GM12878 (cell line): ENCODE results near the gene KDM1B. TPM values are rescaled to one million over a fixed set of nuclear protein-coding genes. Genes with fewer than 3 reads are reported as not detected.

ENCODE experiments used
- ATAC-seq: fragments of 200-7000 bp; cut with Tn5 transposase; 3 replicates; pipeline ENCODE4 v1.9.1; 2020; ENCODE audit warnings: mild to moderate bottlenecking, moderate library complexity
- BruUV-seq: library from RNA; stranded (reverse); fragments of 400-500 nt; replicated peaks from 2 replicates; lab custom pipeline; 2021; lab: Mats Ljungman, UMichigan
- CTCF ChIA-PET: fragments of 300-600 bp; sonication (Branson Sonifier 250); formaldehyde crosslinking; extraction: SDS; loops from one replicate; lab custom pipeline; 2021; ENCODE audit warnings: inconsistent platforms; lab: Yijun Ruan, JAX
- POLR2A ChIA-PET: fragments of 350-600 bp; formaldehyde crosslinking; extraction: SDS; loops from one replicate; lab custom pipeline; 2021; ENCODE audit warnings: inconsistent platforms; lab: Charles Lee
- RAD21 ChIA-PET: fragments of 300-600 bp; sonication (Branson Sonifier 250); formaldehyde crosslinking; loops from one replicate; lab custom pipeline; 2023; ENCODE audit warnings: antibody characterized with exemption; ENCODE audit not compliant: unreplicated experiment; lab: Charles Lee
- SMC1A ChIA-PET: fragments of 300-600 bp; sonication (Branson Sonifier 250); formaldehyde crosslinking; loops from one replicate; lab custom pipeline; 2023; ENCODE audit not compliant: unreplicated experiment, uncharacterized antibody; lab: Charles Lee
- DNase-seq: peaks from one replicate; pipeline ENCODE4 v3.0.0-alpha.2; 2011; ENCODE audit warnings: low read depth, low spot score
- FAIRE-seq: peaks from 3 replicates; lab custom pipeline; 2011; peaks lifted over from hg19 to GRCh38; lab: Jason Lieb, UNC
- H2AFZ ChIP-seq: 2 replicates; pipeline ENCODE4 v1.6.0; 2011; ENCODE audit warnings: low read depth, low read length, control low read depth; ENCODE audit not compliant: control insufficient read depth
- H3K27ac ChIP-seq: 2 replicates; pipeline ENCODE4 v1.5.1; 2011; ENCODE audit warnings: control low read depth; ENCODE audit not compliant: control insufficient read depth, insufficient read depth
- H3K27me3 ChIP-seq, 2 experiments: replicated peaks in 1 of 2; 2 replicates each; pipeline versions ENCODE4 v1.6.0 to v1.6.1; 2011; ENCODE audit warnings: low read length in 1 of 2; ENCODE audit not compliant: control insufficient read depth in 2 of 2, insufficient read depth in 2 of 2
- H3K36me3 ChIP-seq, 2 experiments: 2 replicates each; pipeline ENCODE4 v1.5.1; 2011; ENCODE audit warnings: low read length in 1 of 2; ENCODE audit not compliant: control insufficient read depth in 2 of 2, insufficient read depth in 2 of 2
- H3K4me1 ChIP-seq: 2 replicates; pipeline ENCODE4 v1.6.1; 2011; ENCODE audit warnings: mild to moderate bottlenecking, low read length, moderate library complexity, mixed read lengths; ENCODE audit not compliant: control insufficient read depth, insufficient read depth
- H3K4me2 ChIP-seq: 2 replicates; pipeline ENCODE4 v1.6.0; 2011; ENCODE audit warnings: control low read depth; ENCODE audit not compliant: control insufficient read depth, insufficient read depth
- H3K4me3 ChIP-seq: fragments of 200-600 bp; sonication (generic); 2 replicates; pipeline ENCODE4 v1.5.1; 2016
- H3K79me2 ChIP-seq: 2 replicates; pipeline ENCODE4 v1.6.0; 2011; ENCODE audit warnings: low read length; ENCODE audit not compliant: control insufficient read depth, insufficient read depth
- H3K9ac ChIP-seq: 2 replicates; pipeline ENCODE4 v1.8.0; 2011; ENCODE audit warnings: low read length, control low read depth, mixed read lengths; ENCODE audit not compliant: control insufficient read depth, insufficient read depth
- H3K9me3 ChIP-seq: replicated peaks from 3 replicates; pipeline ENCODE4 v1.5.1; 2011; ENCODE audit warnings: mild to moderate bottlenecking, low read length; ENCODE audit not compliant: control insufficient read depth, insufficient read depth
- H4K20me1 ChIP-seq: 2 replicates; pipeline ENCODE4 v1.6.0; 2011; ENCODE audit not compliant: control insufficient read depth, insufficient read depth
- ATF2 ChIP-seq: IDR thresholded peaks from 2 replicates; pipeline ENCODE4 v1.6.1; 2012; ENCODE audit warnings: low read length, inconsistent platforms
- BACH1 ChIP-seq: fragments of 450-650 bp; IDR thresholded peaks from 2 replicates; pipeline ENCODE4 v1.6.1; 2017; ENCODE audit warnings: mild to moderate bottlenecking, borderline replicate concordance
- CBX5 ChIP-seq: sonication (generic); IDR thresholded peaks from 2 replicates; pipeline ENCODE4 v1.6.1; 2016; ENCODE audit warnings: low read depth, moderate library complexity, mild to moderate bottlenecking, inconsistent platforms
- DPF2 ChIP-seq: fragments of 450-650 bp; IDR thresholded peaks from 2 replicates; pipeline ENCODE4 v1.6.1; 2017; ENCODE audit warnings: mild to moderate bottlenecking
- GABPA ChIP-seq: IDR thresholded peaks from 2 replicates; pipeline ENCODE4 v1.6.1; 2014; ENCODE audit warnings: antibody characterized with exemption, low read depth, mild to moderate bottlenecking, inconsistent platforms
- HCFC1 ChIP-seq: fragments of 150-350 bp; IDR thresholded peaks from 2 replicates; pipeline ENCODE4 v1.6.1; 2014; ENCODE audit warnings: low read length
- KLF5 ChIP-seq: fragments of 450-650 bp; IDR thresholded peaks from 2 replicates; pipeline ENCODE4 v1.6.1; 2014; ENCODE audit warnings: mild to moderate bottlenecking; ENCODE audit not compliant: partially characterized antibody
- MEF2B ChIP-seq: fragments of 450-650 bp; IDR thresholded peaks from 2 replicates; pipeline ENCODE4 v1.6.1; 2018; ENCODE audit warnings: mild to moderate bottlenecking, moderate library complexity; ENCODE audit not compliant: partially characterized antibody, poor library complexity, severe bottlenecking
- MYB ChIP-seq: fragments of 150-350 bp; IDR thresholded peaks from 2 replicates; pipeline ENCODE4 v1.6.1; 2014; ENCODE audit warnings: mild to moderate bottlenecking, low read depth, low read length, borderline replicate concordance
- NBN ChIP-seq: fragments of 450-650 bp; IDR thresholded peaks from 2 replicates; pipeline ENCODE4 v1.6.1; 2016
- SMAD1 ChIP-seq: fragments of 450-650 bp; IDR thresholded peaks from 2 replicates; pipeline ENCODE4 v1.6.1; 2018; ENCODE audit warnings: mild to moderate bottlenecking, low read depth; ENCODE audit not compliant: partially characterized antibody
- SRF ChIP-seq, 2 experiments: IDR thresholded peaks; 2 replicates each; pipeline ENCODE4 v1.6.1; 2011; ENCODE audit warnings: low read depth in 2 of 2, low read length in 2 of 2, mild to moderate bottlenecking in 1 of 2, moderate library complexity in 1 of 2
- ZNF207 ChIP-seq: fragments of 450-650 bp; IDR thresholded peaks from 2 replicates; pipeline ENCODE4 v1.6.1; 2014; ENCODE audit warnings: antibody characterized with exemption, mild to moderate bottlenecking, borderline replicate concordance
- ZNF274 ChIP-seq: IDR thresholded peaks from one replicate; pipeline ENCODE4 v1.8.0; 2011; ENCODE audit not compliant: insufficient read length, insufficient read depth
- WGBS: methylation state at CpG from one replicate; pipeline ENCODE4 v1.1.6; 2016; ENCODE audit warnings: low lambda C conversion rate; ENCODE audit not compliant: insufficient replicate concordance, insufficient coverage; ENCODE audit errors: missing lambda C conversion rate; 5-methylcytosine and 5-hydroxymethylcytosine counted together
- in situ Hi-C: fragments of 300-500 bp; cut with MboI; formaldehyde crosslinking; loops from 9 replicates; pipeline ENCODE4 v1.14.3; 2018; ENCODE audit warnings: mixed read lengths
- intact Hi-C: fragments of 100-400 bp; cut with micrococcal nuclease; formaldehyde crosslinking; loops from one replicate; pipeline ENCODE4 v1.14.2; 2022; ENCODE audit not compliant: unreplicated experiment
- polyA plus RNA-seq, 11 experiments: library from polyadenylated mRNA; depleted of rRNA in 4 of 11; unstranded in 6 of 11; stranded (reverse) in 5 of 11; fragments of >200 nt; fragmentation: Nextera tagmentation in 4 of 11; fragmentation: Illumina TruSeq in 1 of 11; extraction: Ambion mirVana in 4 of 11; extraction: Trizol in 1 of 11; gene quantifications; 1 replicate in 1 of 11; 2 replicates in 10 of 11; pipeline versions ENCODE4 v1.2.1 to v1.2.3, GENCODE V29; 2011 to 2016; ENCODE audit warnings: inconsistent platforms in 2 of 11, missing spikeins in 2 of 11, low read depth in 1 of 11
- total RNA-seq, 4 experiments: library from RNA; depleted of rRNA in 3 of 4; stranded (reverse); fragments of >200 nt in 3 of 4; fragmentation: Illumina TruSeq in 1 of 4; extraction: Trizol in 1 of 4; gene quantifications; 2 replicates each; pipeline versions ENCODE4 v1.2.1 to v1.2.3, GENCODE V29; 2013 to 2021
- TF ChIP-seq, protein P1 (sequence below): IDR thresholded peaks from 2 replicates; pipeline ENCODE4 v1.6.1; 2012; ENCODE audit warnings: improper control_type of control experiment, low read depth, low read length; ENCODE audit not compliant: insufficient replicate concordance
- TF ChIP-seq, protein P2 (sequence below): fragments of 450-650 bp; conservative IDR thresholded peaks from 2 replicates; pipeline ENCODE4 v1.6.1; 2017; ENCODE audit warnings: mild to moderate bottlenecking, moderate library complexity

Gene KDM1B
- total and polyA plus RNA-seq, 10 of the 15 experiments (the other 5 are each of a cell fraction or from before 2014, with no cell fraction given) = 1.7 to 22.5 (median 13.9) TPM

- Histone ChIP-seq H2AFZ (no peak overlapping the region), H3K27ac (no peak overlapping the region), H3K9ac (no peak overlapping the region), H3K4me3 (no peak overlapping the region), H4K20me1 (no peaks in the 10 kb centered on the region), H3K79me2 (no peaks in the 10 kb centered on the region), H3K27me3 (no peaks in the 10 kb centered on the region), H3K4me2 (no peak overlapping the region), H3K9me3 (no peaks in the 10 kb centered on the region), H3K36me3 (peaks cover 0 to 10% of the 10 kb centered on the region in 2 experiments; a peak in 2 of 4 replicates), H3K4me1 (no peaks in the 10 kb centered on the region; the same call in 1 of the 2 replicates)
- no peak for TF ChIP-seq KLF5
- no peak for TF ChIP-seq ATF2
- TF ChIP-seq, protein P1, sequence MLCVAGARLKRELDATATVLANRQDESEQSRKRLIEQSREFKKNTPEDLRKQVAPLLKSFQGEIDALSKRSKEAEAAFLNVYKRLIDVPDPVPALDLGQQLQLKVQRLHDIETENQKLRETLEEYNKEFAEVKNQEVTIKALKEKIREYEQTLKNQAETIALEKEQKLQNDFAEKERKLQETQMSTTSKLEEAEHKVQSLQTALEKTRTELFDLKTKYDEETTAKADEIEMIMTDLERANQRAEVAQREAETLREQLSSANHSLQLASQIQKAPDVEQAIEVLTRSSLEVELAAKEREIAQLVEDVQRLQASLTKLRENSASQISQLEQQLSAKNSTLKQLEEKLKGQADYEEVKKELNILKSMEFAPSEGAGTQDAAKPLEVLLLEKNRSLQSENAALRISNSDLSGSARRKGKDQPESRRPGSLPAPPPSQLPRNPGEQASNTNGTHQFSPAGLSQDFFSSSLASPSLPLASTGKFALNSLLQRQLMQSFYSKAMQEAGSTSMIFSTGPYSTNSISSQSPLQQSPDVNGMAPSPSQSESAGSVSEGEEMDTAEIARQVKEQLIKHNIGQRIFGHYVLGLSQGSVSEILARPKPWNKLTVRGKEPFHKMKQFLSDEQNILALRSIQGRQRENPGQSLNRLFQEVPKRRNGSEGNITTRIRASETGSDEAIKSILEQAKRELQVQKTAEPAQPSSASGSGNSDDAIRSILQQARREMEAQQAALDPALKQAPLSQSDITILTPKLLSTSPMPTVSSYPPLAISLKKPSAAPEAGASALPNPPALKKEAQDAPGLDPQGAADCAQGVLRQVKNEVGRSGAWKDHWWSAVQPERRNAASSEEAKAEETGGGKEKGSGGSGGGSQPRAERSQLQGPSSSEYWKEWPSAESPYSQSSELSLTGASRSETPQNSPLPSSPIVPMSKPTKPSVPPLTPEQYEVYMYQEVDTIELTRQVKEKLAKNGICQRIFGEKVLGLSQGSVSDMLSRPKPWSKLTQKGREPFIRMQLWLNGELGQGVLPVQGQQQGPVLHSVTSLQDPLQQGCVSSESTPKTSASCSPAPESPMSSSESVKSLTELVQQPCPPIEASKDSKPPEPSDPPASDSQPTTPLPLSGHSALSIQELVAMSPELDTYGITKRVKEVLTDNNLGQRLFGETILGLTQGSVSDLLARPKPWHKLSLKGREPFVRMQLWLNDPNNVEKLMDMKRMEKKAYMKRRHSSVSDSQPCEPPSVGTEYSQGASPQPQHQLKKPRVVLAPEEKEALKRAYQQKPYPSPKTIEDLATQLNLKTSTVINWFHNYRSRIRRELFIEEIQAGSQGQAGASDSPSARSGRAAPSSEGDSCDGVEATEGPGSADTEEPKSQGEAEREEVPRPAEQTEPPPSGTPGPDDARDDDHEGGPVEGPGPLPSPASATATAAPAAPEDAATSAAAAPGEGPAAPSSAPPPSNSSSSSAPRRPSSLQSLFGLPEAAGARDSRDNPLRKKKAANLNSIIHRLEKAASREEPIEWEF = no peak
- TF ChIP-seq DPF2 = no peak
- no peak for TF ChIP-seq SRF (IDR thresholded peaks at IDR 0.05; ENCODE audit: low read depth in 2 of 2, low read length in 2 of 2)
- no peak for TF ChIP-seq SMAD1
- TF ChIP-seq CBX5 = no peak
- TF ChIP-seq MEF2B = no peak
- no peak for TF ChIP-seq GABPA
- no peak for TF ChIP-seq ZNF274
- TF ChIP-seq ZNF207 = no peak
- TF ChIP-seq MYB = no peak
- no peak for TF ChIP-seq BACH1
- no peak for TF ChIP-seq HCFC1
- TF ChIP-seq NBN = no peak
- TF ChIP-seq, protein P2, sequence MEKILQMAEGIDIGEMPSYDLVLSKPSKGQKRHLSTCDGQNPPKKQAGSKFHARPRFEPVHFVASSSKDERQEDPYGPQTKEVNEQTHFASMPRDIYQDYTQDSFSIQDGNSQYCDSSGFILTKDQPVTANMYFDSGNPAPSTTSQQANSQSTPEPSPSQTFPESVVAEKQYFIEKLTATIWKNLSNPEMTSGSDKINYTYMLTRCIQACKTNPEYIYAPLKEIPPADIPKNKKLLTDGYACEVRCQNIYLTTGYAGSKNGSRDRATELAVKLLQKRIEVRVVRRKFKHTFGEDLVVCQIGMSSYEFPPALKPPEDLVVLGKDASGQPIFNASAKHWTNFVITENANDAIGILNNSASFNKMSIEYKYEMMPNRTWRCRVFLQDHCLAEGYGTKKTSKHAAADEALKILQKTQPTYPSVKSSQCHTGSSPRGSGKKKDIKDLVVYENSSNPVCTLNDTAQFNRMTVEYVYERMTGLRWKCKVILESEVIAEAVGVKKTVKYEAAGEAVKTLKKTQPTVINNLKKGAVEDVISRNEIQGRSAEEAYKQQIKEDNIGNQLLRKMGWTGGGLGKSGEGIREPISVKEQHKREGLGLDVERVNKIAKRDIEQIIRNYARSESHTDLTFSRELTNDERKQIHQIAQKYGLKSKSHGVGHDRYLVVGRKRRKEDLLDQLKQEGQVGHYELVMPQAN = no peak
- WGBS = 93% methylated on average over 2 of the region's 2 CpGs
- DNase-seq = no peak
- no peak for ATAC-seq
- ChIA-PET CTCF (interaction anchor here (0.6 kb wide), 1 partner anchor 39 kb away, joined by 3 read pairs; no protein-coding TSS in a partner anchor), RAD21 (interaction anchor here (0.9 kb wide), 1 partner anchor 9 kb away, joined by 3 read pairs; no protein-coding TSS in a partner anchor), SMC1A (no interaction called here), POLR2A (no interaction called here)
- in situ Hi-C loops (no loop called here), intact Hi-C loops (no loop called here)
- no TSS peak for BruUV-seq
- no peak for FAIRE-seq
These were observed 6.2 kb downstream of the KDM1B start for GRCh38 chr6:18161431-18161830.
